Adipocyte (in vitro differentiated cells): Measurements from ENCODE around the gene USP12.
"Not testable (repeated sequence)": the region's sequence is repeated elsewhere in the genome, so short reads cannot be mapped to it uniquely, and the experiment has no call there.

Experiments used
- DNase-seq: peaks from one replicate; pipeline ENCODE4 v3.0.0-alpha.2; 2015; ENCODE audit warnings: low read depth
- H3K27me3 ChIP-seq: replicated peaks from 2 replicates; pipeline ENCODE4 v1.7.0; 2013; ENCODE audit warnings: mild to moderate bottlenecking, low read length, moderate library complexity; ENCODE audit not compliant: control insufficient read depth, insufficient read depth
- H3K36me3 ChIP-seq: 2 replicates; pipeline ENCODE4 v1.7.0; 2013; ENCODE audit warnings: low read length, mild to moderate bottlenecking, moderate library complexity; ENCODE audit not compliant: control insufficient read depth, insufficient read depth, severe bottlenecking
- H3K4me1 ChIP-seq: 2 replicates; pipeline ENCODE4 v1.7.0; 2013; ENCODE audit warnings: mild to moderate bottlenecking, low read length, moderate library complexity; ENCODE audit not compliant: control insufficient read depth, insufficient read depth
- H3K4me3 ChIP-seq: 2 replicates; pipeline ENCODE4 v1.7.0; 2013; ENCODE audit warnings: mild to moderate bottlenecking, low read length, moderate library complexity
- H3K9ac ChIP-seq: 2 replicates; pipeline ENCODE4 v1.7.0; 2013; ENCODE audit warnings: mild to moderate bottlenecking, low read length, moderate library complexity
- H3K9me3 ChIP-seq: 2 replicates; pipeline ENCODE4 v1.7.0; 2013; ENCODE audit warnings: mild to moderate bottlenecking, low read length, moderate library complexity; ENCODE audit not compliant: control insufficient read depth

Gene USP12

DNA sequence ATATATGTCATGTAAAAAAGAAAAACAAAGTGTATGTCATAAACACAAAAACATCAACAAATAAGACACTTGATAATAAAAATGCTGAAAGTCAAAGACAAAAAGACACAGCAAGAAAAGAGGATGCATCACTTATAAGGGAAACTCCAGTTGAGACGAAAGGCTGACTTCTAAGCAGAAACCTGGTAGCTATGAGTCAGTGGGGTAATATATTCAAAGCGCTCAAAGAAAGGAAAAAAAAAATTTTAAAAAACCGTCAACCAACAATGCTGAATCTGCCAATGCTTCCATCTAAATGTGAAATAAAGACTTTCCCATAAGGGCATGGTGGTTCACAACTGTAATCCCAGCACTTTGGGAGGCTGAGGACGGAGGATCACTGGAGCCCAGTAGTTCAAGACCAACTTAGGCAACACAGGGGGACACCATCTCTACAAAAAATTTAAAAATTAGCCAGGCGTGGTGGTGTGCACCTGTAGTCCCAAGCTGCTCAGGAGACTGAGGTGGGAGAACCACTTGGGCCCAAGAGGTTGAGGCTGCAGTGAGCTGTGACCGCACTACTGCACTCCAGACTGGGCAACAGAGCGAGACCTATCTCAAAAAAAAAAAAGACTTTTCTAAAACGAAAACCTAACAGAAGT is 24.0 kb downstream of the USP12 start:
- H3K27me3 ChIP-seq, result no peaks in the 10 kb centered on the region
- no peak overlapping the region for H3K9ac ChIP-seq
- H3K4me1 ChIP-seq, result no peaks in the 10 kb centered on the region
- H3K9me3 ChIP-seq, result no peaks in the 10 kb centered on the region
- H3K36me3 ChIP-seq, result no peaks in the 10 kb centered on the region
- no peak overlapping the region for H3K4me3 ChIP-seq
- DNase-seq, result no peak

DNA sequence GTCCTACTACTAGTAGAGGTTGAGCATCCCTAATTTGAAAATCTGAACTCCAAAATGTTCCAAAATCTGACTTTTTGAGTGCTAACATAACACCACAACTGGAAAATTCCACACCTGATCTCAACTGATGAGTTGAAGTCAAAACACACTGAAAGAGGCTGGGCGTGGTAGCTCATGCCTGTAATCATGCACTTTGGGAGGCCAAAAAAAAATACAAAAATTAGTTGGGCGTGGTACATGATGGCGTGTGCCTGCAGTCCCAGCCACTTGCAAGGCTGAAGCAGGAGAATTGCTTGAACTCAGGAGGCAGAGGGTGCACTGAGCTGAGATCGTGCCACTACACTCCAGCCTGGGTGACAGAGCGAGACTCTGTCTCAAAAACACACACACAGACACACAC is 29.9 kb downstream of the USP12 start:
- Histone ChIP-seq H3K9me3 (no peaks in the 10 kb centered on the region), H3K27me3 (no peaks in the 10 kb centered on the region), H3K4me1 (no peaks in the 10 kb centered on the region), H3K36me3 (no peaks in the 10 kb centered on the region), H3K9ac (no peak overlapping the region), H3K4me3 (no peak overlapping the region)
- DNase-seq, result no peak

DNA sequence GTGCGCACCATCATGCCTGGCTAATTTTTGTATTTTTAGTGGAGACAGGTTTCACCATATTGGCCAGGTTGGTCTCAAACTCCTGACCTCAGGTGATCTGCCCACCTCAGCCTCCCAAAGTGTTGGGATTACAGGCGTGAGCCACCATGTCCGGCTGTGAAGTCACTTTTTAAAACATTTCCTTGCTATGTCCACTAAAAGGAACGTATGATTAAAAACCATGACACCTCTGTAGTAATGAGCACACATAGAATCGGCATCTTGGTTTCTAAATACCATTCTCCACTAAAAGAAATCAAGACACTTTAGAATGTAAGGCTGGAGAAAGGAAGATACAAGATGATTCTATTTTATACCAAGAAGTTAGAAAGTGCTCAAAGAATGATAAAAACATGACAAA is 30.5 kb downstream of the USP12 start:
- not testable (repeated sequence) for H3K36me3 ChIP-seq, H3K9me3 ChIP-seq, H3K27me3 ChIP-seq, H3K9ac ChIP-seq, H3K4me1 ChIP-seq, DNase-seq, H3K4me3 ChIP-seq

DNA sequence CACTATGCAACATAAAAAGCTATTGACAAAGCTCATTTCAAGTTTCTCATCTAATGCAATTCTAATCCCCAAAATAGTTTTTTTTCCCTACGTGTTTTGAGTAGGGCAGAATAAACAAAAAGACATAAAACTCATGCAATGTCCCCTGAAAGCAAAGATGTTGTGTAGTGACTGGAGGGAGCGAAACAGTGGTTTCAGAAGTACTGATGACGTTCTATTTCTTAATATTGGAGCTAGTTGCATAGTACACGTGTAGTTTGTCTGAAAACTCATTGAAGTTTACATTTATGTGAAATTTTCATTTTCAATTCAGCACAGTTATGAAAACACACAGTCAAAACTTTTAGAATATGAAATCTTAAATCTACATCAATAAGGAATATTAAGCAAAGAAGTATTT is 31.6 kb downstream of the USP12 start:
- Histone ChIP-seq H3K9me3 (no peaks in the 10 kb centered on the region), H3K36me3 (no peaks in the 10 kb centered on the region), H3K4me1 (peaks cover under 1% of the 10 kb centered on the region), H3K27me3 (no peaks in the 10 kb centered on the region), H3K9ac (no peak overlapping the region), H3K4me3 (no peak overlapping the region)
- no peak for DNase-seq

DNA sequence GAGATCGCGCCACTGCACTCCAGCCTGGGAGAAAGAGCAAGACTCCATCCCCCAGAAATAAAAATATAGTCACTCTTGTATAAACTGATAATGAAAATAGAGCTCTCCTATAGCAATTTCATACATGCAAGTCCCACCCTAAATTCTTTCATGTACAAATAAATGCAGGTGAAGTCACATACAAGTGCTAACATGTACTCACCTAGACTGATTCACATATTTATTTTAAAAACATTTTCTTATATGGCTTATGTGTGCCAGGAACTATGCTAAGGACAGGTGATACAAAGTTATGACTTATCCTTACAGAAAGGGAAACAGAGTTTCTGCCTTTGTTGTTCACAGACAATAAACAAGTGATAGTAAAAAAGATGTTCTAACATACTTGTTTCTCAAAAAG is 32.0 kb downstream of the USP12 start:
- no peaks in the 10 kb centered on the region for H3K9me3 ChIP-seq
- DNase-seq, result no peak

DNA sequence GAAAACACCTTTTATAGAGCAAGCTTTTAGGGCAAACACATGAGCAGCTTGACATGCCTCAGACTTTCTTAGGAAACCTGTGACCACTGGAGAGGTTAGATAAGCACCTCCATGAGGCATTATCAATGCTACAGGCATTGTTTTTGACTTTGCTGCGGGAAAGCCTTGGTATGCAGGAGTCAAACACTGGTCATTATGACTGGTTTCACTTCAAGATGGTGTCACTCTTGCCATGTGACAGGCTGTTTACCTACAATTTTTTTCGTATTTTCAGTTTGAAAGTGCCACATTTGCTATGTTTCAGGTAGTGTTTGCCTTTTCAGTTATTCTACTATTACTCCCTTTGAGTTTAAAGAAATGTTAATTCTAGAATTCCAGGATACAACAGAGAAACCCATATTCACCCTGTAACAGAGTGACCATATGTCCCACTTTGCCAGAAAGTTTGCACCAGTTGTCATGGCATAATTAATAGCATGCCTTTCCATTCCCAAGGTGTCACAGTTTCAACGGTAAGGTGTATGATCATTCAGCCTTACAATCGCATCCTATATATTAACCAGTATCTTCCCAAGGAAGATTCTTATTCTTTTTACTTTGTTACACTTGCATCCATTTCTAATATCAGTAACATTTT is 33.0 kb downstream of the USP12 start:
- peaks cover 14% of the 10 kb centered on the region for H3K4me1 ChIP-seq
- no peak for DNase-seq
- H3K27me3 ChIP-seq, result no peaks in the 10 kb centered on the region
- no peaks in the 10 kb centered on the region for H3K36me3 ChIP-seq
- H3K4me3 ChIP-seq, result no peak overlapping the region
- H3K9me3 ChIP-seq, result no peaks in the 10 kb centered on the region
- H3K9ac ChIP-seq, result no peak overlapping the region

More for the DNA sequence above, 32.0 kb downstream of the USP12 start:
- Histone ChIP-seq H3K4me1 (peaks cover 5% of the 10 kb centered on the region), H3K27me3 (no peaks in the 10 kb centered on the region), H3K4me3 (no peak overlapping the region), H3K36me3 (no peaks in the 10 kb centered on the region), H3K9ac (no peak overlapping the region)

DNA sequence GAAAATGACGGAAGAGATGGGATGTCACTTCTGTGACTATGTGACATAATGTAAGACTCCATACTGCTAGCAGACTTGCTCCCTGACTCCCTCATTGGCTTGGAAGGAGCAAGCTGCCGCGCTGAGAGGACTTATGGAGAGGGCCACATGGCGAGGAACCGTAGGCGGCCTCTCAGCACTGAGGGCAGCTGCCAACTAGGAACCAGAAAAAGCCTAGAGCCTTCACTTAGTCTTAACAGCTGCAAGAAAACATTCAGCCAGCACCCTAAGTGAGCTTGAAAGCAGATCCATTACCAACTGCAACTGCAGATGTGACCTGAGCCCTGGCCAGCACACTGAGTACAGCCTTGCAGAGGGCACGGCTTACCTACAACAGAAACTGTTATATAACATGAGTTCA is 33.9 kb downstream of the USP12 start:
- Histone ChIP-seq H3K4me1 (peaks cover 14% of the 10 kb centered on the region), H3K27me3 (no peaks in the 10 kb centered on the region), H3K4me3 (no peak overlapping the region), H3K36me3 (no peaks in the 10 kb centered on the region), H3K9ac (no peak overlapping the region), H3K9me3 (no peaks in the 10 kb centered on the region)
- DNase-seq, result no peak

DNA sequence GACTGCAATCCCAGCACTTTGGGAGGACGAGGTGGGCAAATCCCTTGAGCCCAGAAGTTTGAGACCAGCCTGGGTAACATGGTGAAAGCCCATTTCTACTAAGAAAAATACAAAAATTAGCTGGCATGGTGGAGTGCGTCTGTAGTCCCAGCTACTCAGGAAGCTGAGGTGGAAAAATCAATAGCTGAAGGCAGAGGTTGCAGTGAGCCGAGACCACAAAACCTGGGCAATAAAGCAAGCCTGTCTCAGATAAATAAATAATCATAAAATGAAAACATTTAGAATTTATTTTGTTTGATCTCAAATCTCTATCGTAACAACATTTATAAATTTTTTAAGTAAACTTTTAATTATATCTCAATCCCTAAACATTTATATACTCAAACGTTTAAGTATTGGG is 36.6 kb downstream of the USP12 start:
- Histone ChIP-seq H3K9ac (no peak overlapping the region), H3K36me3 (no peaks in the 10 kb centered on the region), H3K4me3 (no peak overlapping the region), H3K27me3 (no peaks in the 10 kb centered on the region), H3K9me3 (peaks cover 2% of the 10 kb centered on the region), H3K4me1 (peaks cover 29% of the 10 kb centered on the region)
- no peak for DNase-seq

DNA sequence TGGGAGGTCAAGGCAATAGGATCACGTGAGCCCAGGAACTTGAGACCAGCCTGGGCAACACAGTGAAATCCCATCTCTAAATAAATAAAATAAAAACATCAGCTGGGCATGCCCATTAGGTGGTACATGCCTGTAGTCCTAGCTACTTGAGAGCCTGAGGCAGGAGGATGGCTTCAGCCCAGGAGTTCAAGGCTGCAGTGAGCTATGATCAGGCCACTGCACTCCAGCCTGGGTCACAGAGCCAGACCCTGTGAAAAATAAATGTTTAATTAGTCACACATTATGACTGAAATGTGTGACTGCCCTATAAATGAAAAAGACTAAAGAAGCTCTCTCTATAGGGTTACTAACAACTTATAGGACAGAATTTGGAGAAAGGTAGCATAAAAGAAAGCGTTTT is 37.7 kb downstream of the USP12 start:
- no peaks in the 10 kb centered on the region for H3K36me3 ChIP-seq
- H3K4me3 ChIP-seq, result no peak overlapping the region
- H3K4me1 ChIP-seq, result peaks cover 39% of the 10 kb centered on the region

DNA sequence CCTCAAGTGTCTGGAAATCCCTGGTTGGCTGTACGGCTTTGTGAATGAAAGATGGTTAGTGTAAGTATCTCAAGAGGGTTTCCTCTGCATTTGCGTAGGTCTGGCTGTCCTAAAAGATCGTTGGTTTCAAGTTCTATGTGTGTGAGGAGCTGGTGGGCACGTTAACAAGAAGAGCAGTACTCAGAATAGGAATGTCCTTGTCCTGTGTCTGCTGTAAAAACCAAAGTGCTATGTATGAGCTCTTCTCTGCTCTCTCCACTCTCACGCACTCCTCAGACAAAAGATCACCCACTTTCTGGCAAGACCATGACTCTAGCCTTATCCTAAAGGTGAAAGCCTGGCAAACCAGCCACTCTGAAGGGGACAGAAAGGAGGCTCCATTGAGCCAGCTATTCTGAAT is 39.1 kb downstream of the USP12 start:
- DNase-seq, result no peak
- Histone ChIP-seq H3K4me1 (peaks cover 39% of the 10 kb centered on the region), H3K4me3 (no peak overlapping the region), H3K9ac (no peak overlapping the region), H3K9me3 (peaks cover 6% of the 10 kb centered on the region), H3K27me3 (no peaks in the 10 kb centered on the region), H3K36me3 (no peaks in the 10 kb centered on the region)

More for the DNA sequence above, 37.7 kb downstream of the USP12 start:
- Histone ChIP-seq H3K9ac (no peak overlapping the region), H3K9me3 (peaks cover 6% of the 10 kb centered on the region), H3K27me3 (no peaks in the 10 kb centered on the region)
- no peak for DNase-seq

DNA sequence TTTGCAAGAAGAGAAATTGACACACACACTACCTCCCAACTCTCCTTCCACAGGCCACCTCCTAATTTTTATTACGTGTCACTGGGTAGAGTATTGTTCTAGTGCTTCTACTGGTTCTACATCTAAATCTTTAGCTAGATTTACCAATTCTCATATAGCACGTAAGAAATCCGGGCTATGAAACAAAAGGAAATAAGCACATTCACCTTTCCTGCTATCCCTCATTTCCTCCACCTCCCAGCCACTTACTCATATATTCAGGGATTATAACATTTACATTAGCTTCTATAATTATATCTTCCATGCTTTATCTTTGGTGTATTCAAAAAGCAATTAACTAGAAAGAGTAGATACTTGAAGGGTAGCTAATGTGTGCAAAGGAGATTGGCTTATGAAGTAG is 39.7 kb downstream of the USP12 start:
- H3K4me1 ChIP-seq, result peaks cover 41% of the 10 kb centered on the region
- H3K27me3 ChIP-seq, result no peaks in the 10 kb centered on the region
- peaks cover 6% of the 10 kb centered on the region for H3K9me3 ChIP-seq
- no peak overlapping the region for H3K4me3 ChIP-seq
- no peaks in the 10 kb centered on the region for H3K36me3 ChIP-seq
- no peak for DNase-seq
- H3K9ac ChIP-seq, result no peak overlapping the region
